HG03432 (cell line): ENCODE results near the gene OSGIN1.

Experiments
- ATAC-seq: cut with Tn5 transposase; IDR thresholded peaks from one replicate; pipeline ENCODE4 v1.9.1; 2021; ENCODE audit warnings: mild to moderate bottlenecking, moderate library complexity; ENCODE audit not compliant: unreplicated experiment

Gene OSGIN1

GRCh38 chr16:83995754-83996153, 42.7 kb downstream of the OSGIN1 start:
- no peak for ATAC-seq

- ATAC-seq: no peak
These were observed 43.6 kb downstream of the OSGIN1 start for GRCh38 chr16:83996481-83997252.

GRCh38 chr16:83998091-83998490, 45.1 kb downstream of the OSGIN1 start:
- no peak for ATAC-seq

- no peak for ATAC-seq
These were observed 48.1 kb downstream of the OSGIN1 start for GRCh38 chr16:84000989-84001642.

- ATAC-seq: no peak
These were observed 48.7 kb downstream of the OSGIN1 start for GRCh38 chr16:84001726-84002125.

- no peak for ATAC-seq
These were observed 50.0 kb downstream of the OSGIN1 start for GRCh38 chr16:84003038-84003437.

GRCh38 chr16:84004442-84004841, 51.4 kb downstream of the OSGIN1 start:
- no peak for ATAC-seq

- ATAC-seq: no peak
These were observed 52.4 kb downstream of the OSGIN1 start for GRCh38 chr16:84005391-84005790.

- ATAC-seq: no peak
These were observed 54.5 kb downstream of the OSGIN1 start for GRCh38 chr16:84007520-84007919.

GRCh38 chr16:84007965-84008364, 54.9 kb downstream of the OSGIN1 start:
- no peak for ATAC-seq

GRCh38 chr16:84009282-84009681, 56.2 kb downstream of the OSGIN1 start:
- ATAC-seq: no peak

GRCh38 chr16:84013787-84014569, 60.9 kb downstream of the OSGIN1 start:
- ATAC-seq: peak; percentile 83

- no peak for ATAC-seq
These were observed 61.7 kb downstream of the OSGIN1 start for GRCh38 chr16:84014570-84015327.

- ATAC-seq: no peak
These were observed 62.4 kb downstream of the OSGIN1 start for GRCh38 chr16:84015399-84015798.
